Uterus (tissue), 2 donors: ENCODE results near the gene NKAIN2.

Experiments
- POLR2A ChIP-seq, 2 donors: fragments of 450-650 bp; IDR thresholded peaks; one replicate each; pipeline ENCODE4 v1.6.1; 2016; ENCODE audit warnings: antibody characterized with exemption in 2 of 2, mild to moderate bottlenecking in 1 of 2, moderate library complexity in 1 of 2
- TF ChIP-seq, protein P1 (sequence below), 4 experiments: fragments of 200-600 bp in 2 of 4; fragments of 450-650 bp in 2 of 4; sonication (generic) in 2 of 4; IDR thresholded peaks; one replicate each; pipeline ENCODE4 v1.5.1; 2016 to 2019; ENCODE audit warnings: antibody characterized with exemption in 4 of 4, mild to moderate bottlenecking in 2 of 4, moderate library complexity in 1 of 4

- TF ChIP-seq, protein P1, sequence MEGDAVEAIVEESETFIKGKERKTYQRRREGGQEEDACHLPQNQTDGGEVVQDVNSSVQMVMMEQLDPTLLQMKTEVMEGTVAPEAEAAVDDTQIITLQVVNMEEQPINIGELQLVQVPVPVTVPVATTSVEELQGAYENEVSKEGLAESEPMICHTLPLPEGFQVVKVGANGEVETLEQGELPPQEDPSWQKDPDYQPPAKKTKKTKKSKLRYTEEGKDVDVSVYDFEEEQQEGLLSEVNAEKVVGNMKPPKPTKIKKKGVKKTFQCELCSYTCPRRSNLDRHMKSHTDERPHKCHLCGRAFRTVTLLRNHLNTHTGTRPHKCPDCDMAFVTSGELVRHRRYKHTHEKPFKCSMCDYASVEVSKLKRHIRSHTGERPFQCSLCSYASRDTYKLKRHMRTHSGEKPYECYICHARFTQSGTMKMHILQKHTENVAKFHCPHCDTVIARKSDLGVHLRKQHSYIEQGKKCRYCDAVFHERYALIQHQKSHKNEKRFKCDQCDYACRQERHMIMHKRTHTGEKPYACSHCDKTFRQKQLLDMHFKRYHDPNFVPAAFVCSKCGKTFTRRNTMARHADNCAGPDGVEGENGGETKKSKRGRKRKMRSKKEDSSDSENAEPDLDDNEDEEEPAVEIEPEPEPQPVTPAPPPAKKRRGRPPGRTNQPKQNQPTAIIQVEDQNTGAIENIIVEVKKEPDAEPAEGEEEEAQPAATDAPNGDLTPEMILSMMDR (IDR thresholded peaks at IDR 0.05): no peak
- TF ChIP-seq POLR2A (IDR thresholded peaks at IDR 0.05): no peak
These were observed 93.2 kb downstream of the NKAIN2 start for GRCh38 chr6:123896869-123897268.
